HL-60 (cell line): ENCODE data around the gene CLDN11.

Experiments
- DNase-seq, 2 experiments: peaks; one replicate each; pipeline ENCODE4 v3.0.0-alpha.2; 2010 to 2020; ENCODE audit warnings: low read depth in 1 of 2, low spot score in 1 of 2
- H3K27ac ChIP-seq: fragments of 250-450 bp; sonication (Bioruptor Pico); replicated peaks from 2 replicates; pipeline ENCODE4 v1.5.1; 2020; ENCODE audit warnings: mild to moderate bottlenecking, moderate library complexity
- H3K27me3 ChIP-seq: fragments of 250-450 bp; sonication (Bioruptor Pico); 2 replicates; pipeline ENCODE4 v1.5.1; 2021; ENCODE audit warnings: mild to moderate bottlenecking, moderate library complexity; ENCODE audit not compliant: insufficient read depth, poor library complexity, severe bottlenecking
- H3K4me3 ChIP-seq: replicated peaks from 2 replicates; pipeline ENCODE4 v1.5.1; 2011; ENCODE audit warnings: mild to moderate bottlenecking, control low read depth, low read length; ENCODE audit not compliant: insufficient read depth
- GABPA ChIP-seq: IDR thresholded peaks from 2 replicates; pipeline ENCODE4 v1.6.1; 2012; ENCODE audit warnings: low read depth
- POLR2AphosphoS5 ChIP-seq: IDR thresholded peaks from 2 replicates; pipeline ENCODE4 v1.6.1; 2012; ENCODE audit warnings: low read depth
- SPI1 ChIP-seq: IDR thresholded peaks from 2 replicates; pipeline ENCODE4 v1.6.1; 2012; ENCODE audit warnings: low read depth, mild to moderate bottlenecking, borderline replicate concordance
- TF ChIP-seq, protein P1 (sequence below): IDR thresholded peaks from 2 replicates; pipeline ENCODE4 v1.6.1; 2012; ENCODE audit warnings: low read depth; ENCODE audit not compliant: insufficient replicate concordance
- TF ChIP-seq, protein P2 (sequence below): IDR thresholded peaks from one replicate; pipeline ENCODE4 v1.5.1; 2011; ENCODE audit warnings: low read length, control low read depth, inconsistent platforms; ENCODE audit not compliant: insufficient read depth

Gene CLDN11

DNA sequence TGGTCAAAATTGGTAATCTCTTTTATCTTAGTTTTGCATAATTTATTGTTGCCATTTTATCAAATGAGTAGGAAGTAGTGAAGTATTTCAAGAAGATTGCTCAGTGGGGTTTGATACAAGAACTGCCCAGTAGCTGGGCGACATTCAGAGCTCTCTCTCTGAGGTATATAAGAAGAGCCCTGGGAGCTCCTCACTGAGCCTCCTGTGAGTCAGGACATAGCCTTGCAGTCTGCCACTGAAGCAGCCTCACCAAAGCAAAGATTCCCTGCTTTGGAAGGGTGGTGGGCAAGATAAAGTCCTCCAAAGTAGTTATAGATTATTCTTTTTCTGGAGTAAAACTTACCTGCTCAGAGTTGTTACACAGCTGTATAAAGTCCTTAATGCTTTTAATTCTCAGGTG, 35.1 kb upstream of the CLDN11 start:
- H3K27me3 ChIP-seq = no peaks in the 10 kb centered on the region
- TF ChIP-seq, protein P1, sequence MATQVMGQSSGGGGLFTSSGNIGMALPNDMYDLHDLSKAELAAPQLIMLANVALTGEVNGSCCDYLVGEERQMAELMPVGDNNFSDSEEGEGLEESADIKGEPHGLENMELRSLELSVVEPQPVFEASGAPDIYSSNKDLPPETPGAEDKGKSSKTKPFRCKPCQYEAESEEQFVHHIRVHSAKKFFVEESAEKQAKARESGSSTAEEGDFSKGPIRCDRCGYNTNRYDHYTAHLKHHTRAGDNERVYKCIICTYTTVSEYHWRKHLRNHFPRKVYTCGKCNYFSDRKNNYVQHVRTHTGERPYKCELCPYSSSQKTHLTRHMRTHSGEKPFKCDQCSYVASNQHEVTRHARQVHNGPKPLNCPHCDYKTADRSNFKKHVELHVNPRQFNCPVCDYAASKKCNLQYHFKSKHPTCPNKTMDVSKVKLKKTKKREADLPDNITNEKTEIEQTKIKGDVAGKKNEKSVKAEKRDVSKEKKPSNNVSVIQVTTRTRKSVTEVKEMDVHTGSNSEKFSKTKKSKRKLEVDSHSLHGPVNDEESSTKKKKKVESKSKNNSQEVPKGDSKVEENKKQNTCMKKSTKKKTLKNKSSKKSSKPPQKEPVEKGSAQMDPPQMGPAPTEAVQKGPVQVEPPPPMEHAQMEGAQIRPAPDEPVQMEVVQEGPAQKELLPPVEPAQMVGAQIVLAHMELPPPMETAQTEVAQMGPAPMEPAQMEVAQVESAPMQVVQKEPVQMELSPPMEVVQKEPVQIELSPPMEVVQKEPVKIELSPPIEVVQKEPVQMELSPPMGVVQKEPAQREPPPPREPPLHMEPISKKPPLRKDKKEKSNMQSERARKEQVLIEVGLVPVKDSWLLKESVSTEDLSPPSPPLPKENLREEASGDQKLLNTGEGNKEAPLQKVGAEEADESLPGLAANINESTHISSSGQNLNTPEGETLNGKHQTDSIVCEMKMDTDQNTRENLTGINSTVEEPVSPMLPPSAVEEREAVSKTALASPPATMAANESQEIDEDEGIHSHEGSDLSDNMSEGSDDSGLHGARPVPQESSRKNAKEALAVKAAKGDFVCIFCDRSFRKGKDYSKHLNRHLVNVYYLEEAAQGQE = no peak
- no peak for TF ChIP-seq GABPA
- no peak for TF ChIP-seq SPI1
- TF ChIP-seq POLR2AphosphoS5 = no peak
- TF ChIP-seq, protein P2, sequence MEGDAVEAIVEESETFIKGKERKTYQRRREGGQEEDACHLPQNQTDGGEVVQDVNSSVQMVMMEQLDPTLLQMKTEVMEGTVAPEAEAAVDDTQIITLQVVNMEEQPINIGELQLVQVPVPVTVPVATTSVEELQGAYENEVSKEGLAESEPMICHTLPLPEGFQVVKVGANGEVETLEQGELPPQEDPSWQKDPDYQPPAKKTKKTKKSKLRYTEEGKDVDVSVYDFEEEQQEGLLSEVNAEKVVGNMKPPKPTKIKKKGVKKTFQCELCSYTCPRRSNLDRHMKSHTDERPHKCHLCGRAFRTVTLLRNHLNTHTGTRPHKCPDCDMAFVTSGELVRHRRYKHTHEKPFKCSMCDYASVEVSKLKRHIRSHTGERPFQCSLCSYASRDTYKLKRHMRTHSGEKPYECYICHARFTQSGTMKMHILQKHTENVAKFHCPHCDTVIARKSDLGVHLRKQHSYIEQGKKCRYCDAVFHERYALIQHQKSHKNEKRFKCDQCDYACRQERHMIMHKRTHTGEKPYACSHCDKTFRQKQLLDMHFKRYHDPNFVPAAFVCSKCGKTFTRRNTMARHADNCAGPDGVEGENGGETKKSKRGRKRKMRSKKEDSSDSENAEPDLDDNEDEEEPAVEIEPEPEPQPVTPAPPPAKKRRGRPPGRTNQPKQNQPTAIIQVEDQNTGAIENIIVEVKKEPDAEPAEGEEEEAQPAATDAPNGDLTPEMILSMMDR = no peak
- no peak for DNase-seq
- H3K27ac ChIP-seq = no peak overlapping the region
- H3K4me3 ChIP-seq = no peak overlapping the region

DNA sequence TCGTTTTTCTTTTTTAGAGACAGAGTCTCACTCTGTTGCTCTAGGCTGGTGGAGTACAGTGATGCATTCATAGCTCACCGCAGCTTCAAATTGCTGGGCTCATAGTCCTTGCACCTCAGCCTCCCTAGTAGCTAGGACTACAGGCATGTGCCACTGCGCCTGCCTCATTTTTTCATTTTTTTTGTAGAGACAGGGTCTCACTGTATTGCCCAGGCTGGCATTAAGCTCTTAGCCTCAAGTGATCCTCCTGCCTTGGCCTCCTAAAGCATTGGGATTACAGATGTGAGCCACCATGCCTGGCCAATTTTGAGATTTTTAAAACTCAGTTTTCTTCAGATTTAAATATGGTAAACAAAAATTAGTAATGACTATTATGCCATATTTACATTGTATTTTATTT, 32.2 kb upstream of the CLDN11 start:
- Histone ChIP-seq H3K27me3 (no peaks in the 10 kb centered on the region), H3K27ac (no peak overlapping the region), H3K4me3 (no peak overlapping the region)
- TF ChIP-seq, protein P2 = no peak
- TF ChIP-seq GABPA (no peak), SPI1 (no peak)
- TF ChIP-seq, protein P1 = no peak
- DNase-seq = no peak

DNA sequence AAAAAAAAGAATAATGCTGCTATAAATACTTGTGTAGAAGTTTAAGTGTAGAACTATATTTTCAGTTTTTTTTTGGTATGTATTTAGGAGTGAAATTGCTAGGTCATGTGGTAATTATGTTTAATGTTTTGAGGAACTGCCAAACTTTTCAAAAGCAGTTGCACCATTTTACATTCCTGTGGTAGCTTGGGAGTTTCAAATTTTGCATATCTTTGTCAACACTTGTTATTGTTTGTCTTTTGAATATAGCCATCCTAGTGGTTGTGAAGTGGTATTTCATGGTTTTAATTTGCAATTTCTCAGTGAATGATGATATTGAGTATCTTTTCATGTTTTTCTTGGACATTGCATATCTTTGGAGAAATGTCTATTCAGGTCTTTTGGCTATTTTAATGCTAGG, 30.7 kb upstream of the CLDN11 start:
- no peak overlapping the region for H3K27ac ChIP-seq
- H3K27me3 ChIP-seq = no peaks in the 10 kb centered on the region
- no peak overlapping the region for H3K4me3 ChIP-seq
- no peak for DNase-seq
- TF ChIP-seq POLR2AphosphoS5 (no peak), SPI1 (peak; percentile 68), GABPA (no peak)
- TF ChIP-seq, protein P2 = no peak
- TF ChIP-seq, protein P1 = no peak
